GM21786 (cell line): Measurements from ENCODE around the gene TARS1.

Experiments
- ATAC-seq: cut with Tn5 transposase; IDR thresholded peaks from one replicate; pipeline ENCODE4 v1.9.1; 2021; ENCODE audit not compliant: unreplicated experiment

Gene TARS1

DNA sequence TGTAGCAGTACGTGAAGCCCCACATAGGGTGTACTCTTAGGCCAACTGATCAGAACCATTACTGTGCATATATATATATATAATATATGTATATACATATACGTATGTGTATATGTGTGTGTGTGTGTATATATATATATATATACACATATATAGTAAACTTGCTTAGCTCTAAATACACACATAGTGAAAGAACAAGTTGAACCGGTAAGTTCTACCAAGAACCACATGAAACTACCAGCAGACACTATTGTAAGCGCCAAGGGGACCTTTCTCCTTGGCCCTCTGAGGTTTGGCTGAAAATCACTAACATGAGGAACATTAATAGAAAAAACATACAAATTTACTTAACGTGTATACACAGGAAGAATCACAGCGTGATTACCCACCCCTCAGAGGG is 1.8 kb upstream of the TARS1 start:
- ATAC-seq, result no peak

DNA sequence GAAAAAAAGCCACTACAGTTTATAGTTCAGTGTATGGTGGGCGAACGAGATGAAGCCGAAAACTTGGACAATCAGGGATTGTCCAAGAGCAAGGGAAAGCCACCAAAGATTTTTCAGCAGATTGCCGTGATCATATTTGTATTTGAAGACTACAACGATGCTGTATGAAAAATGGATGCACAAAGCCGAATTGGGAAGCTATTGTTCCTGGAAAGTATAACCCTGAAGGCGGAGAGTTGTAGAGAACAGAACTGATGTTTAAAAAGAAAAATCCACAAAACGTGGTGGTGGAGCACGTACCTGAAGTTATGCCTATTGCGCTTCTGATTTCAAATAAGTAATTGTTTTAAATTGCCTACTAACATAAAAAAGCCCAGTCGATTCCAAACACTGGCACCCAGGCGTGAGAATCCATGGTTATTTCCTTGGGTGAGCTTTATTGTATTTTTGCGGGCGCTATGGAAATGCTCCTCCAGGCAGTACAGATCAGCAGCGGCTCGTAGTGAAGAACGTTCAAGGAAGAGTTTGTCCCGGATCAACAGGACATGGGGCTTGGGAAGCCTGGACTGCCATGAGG is 772 bp upstream of the TARS1 start:
- ATAC-seq, result no peak

DNA sequence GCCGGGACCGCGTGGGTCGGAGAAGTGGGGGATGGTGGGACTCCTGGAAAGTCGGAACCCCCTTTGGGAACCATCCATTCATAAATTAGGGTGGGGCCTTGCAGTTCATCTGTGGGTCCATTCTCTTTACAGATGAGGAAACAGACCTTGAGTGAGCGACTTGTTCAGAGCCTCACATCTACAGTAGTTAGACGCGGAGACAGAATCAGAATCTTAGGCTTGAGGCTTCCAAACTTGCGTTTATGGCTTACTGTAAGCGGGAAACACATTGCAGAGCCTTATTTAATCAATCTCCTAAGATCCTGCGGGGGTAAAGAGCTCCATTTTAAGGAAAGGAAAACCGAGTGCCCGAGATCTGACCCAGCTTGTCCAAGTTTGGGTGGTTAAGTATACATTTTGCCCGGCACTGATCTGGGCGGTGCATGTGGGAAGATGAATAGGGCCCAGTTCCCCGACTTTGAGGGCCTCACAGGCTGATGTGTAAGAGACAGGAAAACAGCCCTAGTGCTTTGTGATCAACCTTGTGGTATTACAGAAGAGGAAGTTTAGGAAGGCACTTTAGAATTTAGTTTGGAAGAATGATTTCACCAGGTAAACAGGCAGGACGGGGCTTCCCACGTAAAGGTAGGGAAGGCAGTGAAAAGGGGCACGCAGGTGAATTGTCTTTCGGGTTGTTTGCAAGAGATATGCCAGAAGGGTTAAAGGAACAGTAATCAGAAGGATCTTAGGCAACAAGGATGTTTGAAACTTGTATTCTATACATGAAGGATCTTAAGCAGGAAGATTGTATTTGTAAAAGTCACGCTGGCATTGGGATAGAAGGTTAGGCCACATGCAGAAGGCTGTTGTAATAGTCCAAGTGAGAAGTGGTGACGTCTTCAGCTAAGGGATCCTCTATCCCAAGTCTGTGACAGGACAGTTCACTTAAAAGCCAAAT is 744 bp downstream of the TARS1 start:
- no peak for ATAC-seq

DNA sequence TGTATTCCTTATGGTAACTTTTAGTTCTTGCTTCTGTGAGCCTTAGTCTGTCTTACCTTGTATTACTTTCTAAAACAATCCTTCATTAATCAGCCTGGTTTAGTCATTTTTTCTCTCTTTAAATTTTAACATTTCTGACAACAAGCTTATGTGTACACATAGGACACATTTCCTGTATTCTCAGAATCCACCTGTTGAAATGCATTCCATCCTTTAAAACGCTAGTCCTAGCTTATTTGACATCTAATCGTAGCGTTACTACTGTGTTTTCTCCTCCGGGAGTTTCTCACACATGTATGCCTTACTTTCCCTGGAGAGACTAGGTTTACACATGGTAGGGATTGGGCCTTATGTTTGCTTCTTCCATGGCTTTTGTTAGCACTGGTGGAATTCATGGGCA is 3.8 kb downstream of the TARS1 start:
- ATAC-seq, result no peak

DNA sequence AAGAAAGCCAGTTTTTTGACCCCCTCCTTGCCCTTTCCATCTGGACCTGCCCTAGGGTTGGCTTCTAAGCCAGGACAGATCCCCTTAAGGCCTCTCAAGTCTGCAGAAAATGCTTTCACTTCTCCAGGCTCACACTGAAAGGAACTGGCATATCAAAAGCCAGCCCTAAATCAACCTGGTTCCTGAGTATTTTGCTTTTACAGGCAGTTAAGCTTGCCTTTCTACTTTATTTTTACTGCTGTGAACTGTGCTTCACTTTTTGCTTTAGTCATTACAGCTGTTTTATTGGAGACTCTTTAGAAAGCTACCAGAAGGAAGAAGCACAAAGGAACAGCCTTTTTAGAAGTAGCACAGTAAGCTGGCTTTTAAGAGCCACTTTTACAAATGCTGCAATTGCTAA is 5.0 kb downstream of the TARS1 start:
- no peak for ATAC-seq

DNA sequence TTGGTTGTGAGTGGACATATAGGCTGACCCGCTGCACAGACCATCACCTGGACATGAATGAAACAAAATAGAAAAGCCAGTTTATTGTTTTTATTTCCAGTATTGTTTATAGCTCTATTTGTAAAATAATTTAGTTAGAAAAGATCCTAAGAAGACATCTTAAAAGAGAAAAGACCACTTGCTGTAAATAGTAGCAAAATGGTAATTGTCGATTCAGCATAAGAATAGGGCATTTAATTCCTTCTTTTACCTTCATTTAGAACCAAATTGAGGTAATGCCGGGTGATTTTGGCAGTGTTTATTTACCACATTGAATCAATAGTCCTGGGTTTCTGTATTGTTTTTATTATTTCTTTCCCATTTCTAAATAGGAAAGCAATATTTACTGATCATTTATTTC is 7.4 kb downstream of the TARS1 start:
- ATAC-seq, result no peak

DNA sequence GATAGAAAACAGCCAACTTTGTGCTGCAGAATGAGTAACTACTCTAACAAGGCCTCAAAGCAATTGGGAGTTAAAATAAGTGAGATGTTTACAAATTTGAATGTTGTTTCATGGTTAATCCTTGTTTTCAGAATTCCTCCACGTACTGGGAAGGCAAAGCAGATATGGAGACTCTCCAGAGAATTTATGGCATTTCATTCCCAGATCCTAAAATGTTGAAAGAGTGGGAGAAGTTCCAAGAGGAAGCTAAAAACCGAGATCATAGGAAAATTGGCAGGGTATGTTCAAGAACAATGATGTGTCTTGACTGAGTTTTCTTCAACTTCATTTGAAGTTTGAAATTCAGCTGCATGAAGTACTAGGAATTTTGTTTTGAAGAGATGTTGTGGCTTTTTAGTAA is 16.4 kb downstream of the TARS1 start:
- no peak for ATAC-seq

DNA sequence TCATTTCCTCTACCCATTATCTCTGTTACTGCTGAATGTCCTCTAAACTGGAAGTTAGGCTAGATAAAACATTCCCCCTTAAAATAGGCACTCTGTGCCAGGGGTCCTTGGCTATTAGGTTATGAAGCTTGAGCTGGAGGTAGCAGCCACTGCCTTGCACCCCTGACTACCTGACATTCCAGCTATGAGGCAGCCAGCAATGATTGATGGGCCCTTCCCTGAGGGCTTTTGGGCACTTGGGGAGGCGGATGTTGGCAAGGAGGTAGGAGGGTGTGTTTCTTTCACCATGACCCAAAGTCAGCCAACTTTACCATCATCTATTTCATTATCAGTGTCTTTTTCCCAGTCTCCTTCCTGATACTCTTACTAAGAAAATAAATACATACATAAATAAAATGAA is 17.1 kb downstream of the TARS1 start:
- ATAC-seq, result no peak

DNA sequence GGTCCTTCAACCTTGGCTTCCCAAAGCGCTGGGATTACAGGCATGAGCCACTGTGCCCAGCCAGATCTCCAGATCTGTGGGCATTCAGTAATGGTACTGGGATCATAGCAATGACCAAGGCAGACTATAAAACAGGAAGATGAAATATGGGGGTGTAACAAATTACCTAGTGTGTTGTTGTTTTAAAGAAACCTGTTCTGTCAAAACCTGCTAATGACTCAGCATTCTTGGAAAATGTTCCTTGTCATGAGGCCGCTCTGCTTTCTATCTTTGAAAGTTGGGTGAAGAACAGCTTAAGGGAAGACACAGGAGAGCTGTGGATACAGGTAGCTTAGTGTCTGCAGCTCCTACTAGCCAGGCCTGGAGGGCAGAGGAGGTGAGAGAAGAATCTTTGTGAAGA is 19.4 kb downstream of the TARS1 start:
- no peak for ATAC-seq

DNA sequence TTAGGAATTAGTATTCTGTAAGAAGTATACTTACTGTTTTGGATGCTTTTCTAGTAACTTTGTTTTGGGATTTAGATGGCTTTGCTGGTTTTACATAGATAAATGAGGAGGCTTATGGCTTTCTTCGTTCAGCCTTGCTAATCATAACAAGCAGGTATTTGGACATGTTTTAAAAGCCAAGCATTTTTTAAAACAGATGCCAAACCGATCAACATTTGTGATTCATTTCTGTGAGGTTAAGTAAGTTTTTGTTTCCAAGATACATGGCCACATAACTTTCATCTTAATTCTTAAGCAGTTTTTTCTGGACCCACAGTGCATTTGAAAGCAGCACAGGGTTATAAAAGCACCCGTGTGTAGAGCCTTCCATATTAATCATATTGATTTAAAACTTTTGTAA is 21.7 kb downstream of the TARS1 start:
- ATAC-seq, result no peak

DNA sequence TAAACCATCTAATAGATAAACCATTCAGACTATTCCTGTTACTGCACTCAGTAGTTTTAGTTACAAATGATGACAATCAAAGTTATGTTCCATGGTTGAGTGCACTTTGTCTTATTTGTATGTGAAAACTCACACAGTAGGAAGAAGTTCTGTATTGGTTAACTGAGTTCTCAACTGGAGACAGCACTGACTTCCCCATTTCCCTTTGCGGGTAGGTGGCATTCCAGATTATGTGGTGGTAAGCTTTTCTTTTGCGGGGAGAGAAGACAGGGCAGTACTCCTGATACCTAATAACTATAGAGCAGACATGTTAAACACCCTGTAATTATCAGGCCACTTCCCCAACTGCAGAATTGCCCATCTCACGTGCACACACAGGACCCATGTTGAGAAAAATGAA is 24.4 kb downstream of the TARS1 start:
- no peak for ATAC-seq

DNA sequence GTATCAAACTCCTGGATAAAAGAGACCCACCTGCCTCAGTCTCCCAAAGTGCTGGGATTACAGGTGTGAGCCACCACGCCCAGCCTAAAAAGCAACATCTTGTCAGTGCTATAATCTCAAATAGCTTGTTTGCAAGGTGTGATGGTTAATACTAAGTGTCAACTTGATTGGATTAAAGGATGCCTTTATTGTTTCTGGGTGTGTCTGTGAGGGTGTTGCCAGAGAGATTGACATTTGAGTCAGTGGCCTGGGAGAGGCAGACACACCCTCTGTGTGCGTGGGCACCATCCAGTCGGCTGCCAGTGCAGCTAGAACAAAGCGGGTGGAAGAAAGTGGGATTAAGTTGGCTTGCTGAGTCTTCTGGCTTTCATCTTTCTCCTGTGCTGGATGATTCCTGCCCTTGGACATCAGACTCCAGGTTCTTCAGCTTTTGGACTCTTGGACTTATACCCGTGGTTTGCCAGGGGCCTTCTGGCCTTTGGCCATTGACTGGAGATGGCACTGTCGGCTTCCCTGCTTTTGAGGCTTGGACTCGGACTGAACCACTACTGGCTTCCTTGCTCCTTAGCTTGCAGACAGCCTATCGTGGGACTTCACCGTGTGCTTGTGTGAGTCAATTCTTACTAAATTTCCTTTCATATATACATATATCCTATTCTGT is 28.1 kb downstream of the TARS1 start:
- ATAC-seq, result no peak

DNA sequence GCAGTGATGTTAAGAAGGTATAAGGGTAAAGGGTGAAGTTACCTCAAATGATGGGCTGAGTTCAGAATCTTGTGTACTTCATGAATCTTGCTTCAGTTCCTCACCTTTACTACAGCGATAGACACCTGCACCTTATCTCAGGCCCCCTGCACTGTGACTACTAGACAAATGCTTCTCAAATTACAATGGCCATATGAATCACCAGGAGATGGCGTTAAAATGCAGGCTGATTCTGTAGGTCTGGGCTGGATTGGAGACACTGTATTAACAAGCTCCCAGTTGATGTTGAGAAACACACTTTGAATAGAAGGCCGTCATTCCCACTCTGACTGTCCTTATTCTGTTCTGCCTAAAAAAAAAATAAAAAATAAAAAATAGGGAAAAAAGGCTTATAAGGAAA is 29.8 kb downstream of the TARS1 start:
- peak; percentile 56 for ATAC-seq

DNA sequence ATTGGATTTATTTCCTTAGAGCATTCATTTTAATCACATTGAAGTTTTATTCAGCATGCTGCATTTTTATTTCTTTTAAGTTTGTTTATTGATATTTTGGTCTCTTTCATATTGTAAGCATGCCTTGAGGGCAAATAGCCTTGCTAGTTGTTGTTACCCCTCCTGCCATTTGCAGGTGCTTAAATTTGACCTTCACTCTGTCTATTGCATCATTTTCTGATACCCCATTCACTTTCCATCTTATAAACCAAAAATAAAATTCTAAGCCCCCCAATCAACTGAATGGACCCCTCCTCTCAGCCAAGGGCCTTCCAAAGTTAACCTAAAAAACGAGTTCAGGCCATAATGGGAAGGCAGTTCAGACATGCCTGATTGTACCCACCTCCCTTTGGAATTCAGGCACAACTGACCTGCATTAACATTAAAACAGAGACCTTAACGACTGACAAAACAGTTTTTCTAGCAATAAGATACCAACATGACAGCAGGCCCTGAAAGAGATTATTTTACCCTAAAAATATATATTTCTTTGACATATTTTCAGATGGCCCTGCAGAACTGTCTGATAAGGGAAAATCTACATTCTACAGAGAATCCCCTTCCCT is 32.1 kb downstream of the TARS1 start:
- no peak for ATAC-seq

DNA sequence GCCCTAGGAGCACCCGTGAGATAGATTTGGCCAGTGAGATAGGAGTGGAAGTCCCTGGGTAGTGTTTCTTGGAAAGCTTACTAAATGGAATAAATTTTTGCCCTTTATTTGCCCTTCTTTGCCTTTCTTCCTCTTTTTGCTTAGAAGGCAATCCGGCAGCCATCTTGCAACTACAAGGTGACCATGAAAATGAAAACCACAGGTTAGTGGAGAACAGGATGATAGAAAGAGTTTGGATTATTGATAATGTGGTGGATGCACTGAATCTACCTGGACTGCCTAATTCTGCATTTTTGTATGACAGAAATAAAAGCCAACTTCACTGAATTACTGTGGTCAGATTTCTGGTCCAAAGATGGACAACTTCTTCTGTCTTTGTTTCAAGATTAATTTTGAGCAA is 33.2 kb downstream of the TARS1 start:
- ATAC-seq, result no peak

DNA sequence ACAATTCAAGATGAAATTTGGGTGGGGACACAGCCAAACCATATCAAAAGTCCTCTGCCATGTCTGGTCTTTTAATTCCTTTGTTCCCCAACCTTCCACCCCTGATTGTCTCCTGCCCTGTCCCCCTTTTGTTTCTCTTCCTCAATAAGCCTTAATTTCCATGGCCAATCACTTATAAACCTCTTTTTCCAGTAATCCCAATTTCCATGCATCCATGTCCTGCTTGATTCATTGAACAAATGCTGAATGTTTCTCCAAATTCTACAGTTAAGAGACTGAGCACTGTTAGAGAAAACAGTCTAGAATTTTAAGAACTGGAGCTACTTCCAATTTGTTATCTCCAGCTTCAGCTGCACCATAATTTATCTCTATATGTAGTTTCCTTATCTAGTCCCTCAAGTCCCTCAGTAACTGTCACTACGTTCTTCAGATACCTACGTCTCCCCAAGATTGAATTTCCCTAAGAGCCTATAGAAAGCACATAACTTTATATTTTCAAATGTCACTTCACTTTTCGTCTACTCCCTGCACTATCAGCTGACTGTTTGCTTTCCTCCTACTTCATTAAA is 34.2 kb downstream of the TARS1 start:
- ATAC-seq, result no peak

DNA sequence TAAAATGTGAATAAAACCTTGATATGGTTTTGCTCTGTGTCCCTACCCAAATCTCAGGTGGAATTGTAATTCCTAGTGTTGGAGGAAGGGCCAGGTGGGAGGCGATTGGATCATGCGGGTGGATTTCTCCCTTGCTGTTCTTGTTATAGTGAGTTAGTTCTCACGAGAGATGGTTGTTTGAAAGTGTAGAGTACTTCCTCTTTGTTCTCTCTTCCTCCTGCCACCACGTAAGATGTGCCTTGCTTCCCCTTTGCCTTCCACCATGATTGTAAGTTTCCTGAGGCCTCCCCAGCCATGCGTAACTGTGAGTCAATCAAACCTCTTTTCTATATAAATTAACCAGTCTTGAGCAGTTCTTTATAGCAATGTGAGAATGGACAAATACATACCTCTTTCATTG is 34.9 kb downstream of the TARS1 start:
- no peak for ATAC-seq

DNA sequence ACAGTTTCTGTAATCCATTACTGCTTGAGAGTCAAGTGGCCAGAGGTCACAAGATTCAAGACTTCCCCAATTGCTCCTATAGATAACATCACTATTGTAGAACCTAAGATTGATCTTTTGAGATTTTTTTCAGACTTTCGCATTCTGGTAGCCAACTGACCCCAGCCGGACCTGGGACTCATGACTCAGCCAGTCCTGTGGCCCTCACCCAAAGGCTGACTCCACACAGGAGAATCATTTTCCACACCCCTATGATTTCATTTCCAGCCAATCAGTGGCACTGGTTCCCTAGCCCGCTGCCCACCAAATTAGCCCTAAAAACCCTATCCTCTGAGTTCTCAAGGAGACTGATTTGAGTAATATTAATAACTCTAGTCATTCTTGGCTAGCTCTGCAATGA is 36.2 kb downstream of the TARS1 start:
- ATAC-seq, result no peak

DNA sequence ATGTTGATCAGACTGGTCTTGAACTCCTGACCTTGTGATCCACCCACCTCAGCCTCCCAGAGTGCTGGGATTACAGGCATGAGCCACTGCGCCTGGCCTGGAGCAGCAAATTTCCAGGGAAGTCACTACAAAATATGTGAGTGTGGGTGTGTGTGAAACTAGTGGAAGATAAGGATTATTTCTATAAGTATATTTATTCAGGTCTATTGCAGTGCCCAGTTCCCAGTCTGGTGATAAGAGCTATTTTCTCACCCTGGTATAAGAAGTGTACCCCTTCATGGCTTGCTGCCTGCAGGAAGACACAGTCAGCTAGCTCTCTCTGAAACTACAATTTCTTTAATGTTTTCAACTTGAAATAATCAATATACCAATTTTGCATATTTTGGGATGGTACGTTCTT is 37.1 kb downstream of the TARS1 start:
- no peak for ATAC-seq

DNA sequence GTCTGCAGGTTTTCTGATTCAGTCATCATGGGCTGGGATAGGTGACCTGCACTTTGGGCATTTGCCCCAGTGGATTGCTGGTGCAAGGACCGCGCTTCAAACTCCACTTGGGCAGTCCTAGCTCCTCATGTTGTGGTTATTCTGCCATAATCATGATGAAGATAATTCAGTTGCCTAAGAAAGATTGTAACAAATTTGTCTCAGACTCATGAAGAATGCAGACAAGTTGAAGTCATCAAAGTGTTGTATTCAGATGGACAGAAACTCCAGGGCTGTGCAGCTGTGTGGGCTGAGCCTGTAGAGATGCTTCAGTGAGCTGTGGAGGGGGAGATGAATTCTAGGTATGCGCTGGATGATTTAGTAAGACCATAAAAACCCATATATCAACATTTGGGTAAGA is 38.5 kb downstream of the TARS1 start:
- ATAC-seq, result no peak

DNA sequence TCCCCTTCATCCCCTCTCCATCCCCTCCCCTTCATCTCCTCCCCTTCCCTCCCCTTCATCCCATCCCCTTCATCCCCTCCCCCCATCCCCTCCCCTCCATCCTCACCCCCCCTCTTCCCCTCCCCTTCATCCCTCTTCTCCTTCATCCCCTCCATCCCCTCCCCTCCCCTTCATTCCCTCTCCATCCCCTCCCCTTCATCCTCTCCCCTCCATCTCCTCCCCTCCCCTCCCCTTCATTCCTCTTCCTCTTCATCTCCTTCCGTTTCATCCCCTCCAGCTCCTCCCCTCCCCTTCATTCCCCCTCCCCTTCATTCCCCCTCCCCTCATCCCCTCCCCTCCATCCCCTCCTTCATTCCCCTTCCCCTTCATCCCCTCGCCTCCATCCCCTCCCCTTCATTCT is 40.1 kb downstream of the TARS1 start:
- ATAC-seq, result no peak

DNA sequence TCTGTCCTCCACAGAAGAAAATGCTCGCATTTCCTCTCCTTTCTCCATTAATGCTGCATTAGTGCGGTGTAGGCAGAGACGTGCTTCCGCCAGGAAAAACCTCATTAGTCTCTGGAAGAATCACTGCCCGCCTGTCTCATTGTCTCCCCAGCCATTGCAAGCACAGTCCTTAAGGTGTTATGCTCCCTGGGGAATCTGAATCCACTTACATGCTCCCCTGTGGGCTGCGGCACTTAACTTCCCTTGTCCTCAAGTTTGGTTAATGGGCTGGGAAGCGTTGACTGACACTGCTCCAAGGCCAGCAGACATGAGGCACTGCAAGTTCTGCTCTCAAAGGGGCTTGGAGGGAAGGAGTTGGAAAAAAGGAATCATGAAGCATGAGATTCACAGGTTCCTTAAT is 41.6 kb downstream of the TARS1 start:
- ATAC-seq, result no peak
